Measurements from ENCODE around the gene GTPBP3.

Gene GTPBP3

GRCh38 chr19:17385878-17386611 is 48.7 kb downstream of the GTPBP3 start:
- peak; percentile 53 for DNase-seq (ENCODE audit: low spot score)

GRCh38 chr19:17389288-17389687 is 51.9 kb downstream of the GTPBP3 start:
- DNase-seq (ENCODE audit: low spot score) = no peak

- DNase-seq (ENCODE audit: low spot score) = no peak
Observed at GRCh38 chr19:17389957-17390664, 52.8 kb downstream of the GTPBP3 start.

- peak; percentile 81 for DNase-seq (ENCODE audit: low spot score)
Observed at GRCh38 chr19:17390665-17391370, 53.5 kb downstream of the GTPBP3 start.

- DNase-seq (ENCODE audit: low spot score) = no peak
Observed at GRCh38 chr19:17391371-17392151, 54.2 kb downstream of the GTPBP3 start.
